ENCODE data around the gene GPATCH4. TPM values are rescaled to one million over a fixed set of nuclear protein-coding genes. Genes with fewer than 3 reads are reported as not detected.

GPATCH4 gene
- total RNA-seq, 1 experiment from 2014 or later: 53.5 TPM

DNA sequence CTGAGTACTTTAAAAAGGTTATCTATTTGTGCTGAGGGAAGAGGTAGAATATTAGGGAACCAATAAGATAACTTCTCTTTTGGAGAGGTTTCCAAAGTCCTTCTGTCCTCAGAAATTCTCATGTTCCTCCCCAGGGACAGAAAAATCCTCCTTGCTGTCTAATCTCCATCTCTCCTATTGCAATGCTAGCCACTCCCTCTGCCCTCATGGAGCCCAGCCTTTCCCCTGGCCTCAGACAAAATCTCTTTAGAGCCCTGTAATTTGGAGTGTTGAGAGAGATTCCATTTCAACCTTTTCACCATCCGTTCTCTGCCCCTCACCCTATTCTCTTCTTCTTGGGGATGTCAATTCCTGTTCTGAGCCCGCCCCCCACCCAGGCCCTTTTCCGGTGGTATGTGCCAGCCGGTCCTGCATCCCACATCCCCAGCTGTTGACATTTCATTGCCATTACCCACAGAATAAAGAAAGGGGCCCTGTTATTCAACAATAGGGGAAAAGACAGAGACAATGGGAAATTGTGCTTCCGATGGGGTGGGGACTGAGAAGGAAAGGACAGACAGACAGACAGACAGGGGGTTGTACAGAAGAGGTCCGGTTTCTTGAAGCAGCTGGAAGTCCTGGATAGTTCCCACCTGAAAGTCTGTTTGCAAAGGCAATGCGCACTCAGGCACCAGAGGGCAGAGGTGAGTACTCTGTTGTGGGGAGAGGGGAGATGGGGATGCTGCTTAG lies 17.7 kb upstream of the GPATCH4 start, which contains the start of gene HAPLN2:
Gene HAPLN2 (plus strand): TSS at position 563 of the 729 bp plus-strand sequence. CDS start 4,076 bp downstream, outside the sequence.
- TF ChIP-seq, protein P1, sequence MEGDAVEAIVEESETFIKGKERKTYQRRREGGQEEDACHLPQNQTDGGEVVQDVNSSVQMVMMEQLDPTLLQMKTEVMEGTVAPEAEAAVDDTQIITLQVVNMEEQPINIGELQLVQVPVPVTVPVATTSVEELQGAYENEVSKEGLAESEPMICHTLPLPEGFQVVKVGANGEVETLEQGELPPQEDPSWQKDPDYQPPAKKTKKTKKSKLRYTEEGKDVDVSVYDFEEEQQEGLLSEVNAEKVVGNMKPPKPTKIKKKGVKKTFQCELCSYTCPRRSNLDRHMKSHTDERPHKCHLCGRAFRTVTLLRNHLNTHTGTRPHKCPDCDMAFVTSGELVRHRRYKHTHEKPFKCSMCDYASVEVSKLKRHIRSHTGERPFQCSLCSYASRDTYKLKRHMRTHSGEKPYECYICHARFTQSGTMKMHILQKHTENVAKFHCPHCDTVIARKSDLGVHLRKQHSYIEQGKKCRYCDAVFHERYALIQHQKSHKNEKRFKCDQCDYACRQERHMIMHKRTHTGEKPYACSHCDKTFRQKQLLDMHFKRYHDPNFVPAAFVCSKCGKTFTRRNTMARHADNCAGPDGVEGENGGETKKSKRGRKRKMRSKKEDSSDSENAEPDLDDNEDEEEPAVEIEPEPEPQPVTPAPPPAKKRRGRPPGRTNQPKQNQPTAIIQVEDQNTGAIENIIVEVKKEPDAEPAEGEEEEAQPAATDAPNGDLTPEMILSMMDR (IDR thresholded peaks at IDR 0.05; ENCODE audit: insufficient read depth in 1 of 2, low read depth in 1 of 2, low read length in 1 of 2, severe bottlenecking in 1 of 2, unreplicated experiment in 1 of 2): peak; percentile 60 to 82
- no TSS peak for BruUV-seq (replicated peaks)
- POLR2A ChIA-PET: interaction anchor here (0.5 to 0.6 kb wide), 2 partner anchors 42 to 107 kb away, joined by 3 to 5 read pairs; no protein-coding TSS in a partner anchor

DNA sequence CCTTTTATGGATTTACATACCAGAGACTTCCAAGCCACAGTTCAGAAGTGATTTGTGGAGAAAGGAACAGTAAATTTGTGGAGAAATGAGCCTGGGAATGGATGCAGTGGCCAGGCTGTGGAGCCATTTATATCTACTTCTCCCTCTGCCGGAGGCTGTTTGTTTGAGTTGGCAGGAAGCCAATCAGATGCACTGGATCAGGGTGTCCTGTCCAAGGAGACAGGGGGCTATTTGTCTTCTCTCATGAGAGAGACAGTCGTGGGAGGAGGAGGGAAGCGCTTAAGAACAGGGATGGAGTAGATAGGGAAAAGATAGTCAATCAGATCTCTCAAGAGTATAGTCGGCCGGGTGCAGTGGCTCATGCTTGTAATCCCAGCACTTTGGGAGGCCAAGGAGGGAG lies 15.2 kb upstream of the GPATCH4 start:
- Histone ChIP-seq H3K4me1 (0 out of 2 replicates have a peak, but pooled peaks cover 4% of the 10 kb centered on the region), H3K36me3 (ENCODE audit: control insufficient read depth, insufficient read depth, low read length) (no peaks in the 10 kb centered on the region), H3K9me3 (no peaks in the 10 kb centered on the region), H3K27me3 (replicated peaks; ENCODE audit: control insufficient read depth, insufficient read depth, low read length) (no peaks in the 10 kb centered on the region), H3K4me3 (ENCODE audit: low read depth, low read length) (no peak overlapping the region)
- no peaks in the 10 kb centered on the region for H3K36me3 Mint-ChIP-seq (ENCODE audit: insufficient read depth, unreplicated experiment)
- POLR2A ChIA-PET: no interaction called here
- H3K4me3 Mint-ChIP-seq (ENCODE audit: unreplicated experiment): no peak overlapping the region
- peaks cover 13% of the 10 kb centered on the region for H3K27me3 Mint-ChIP-seq (ENCODE audit: insufficient read depth, unreplicated experiment)
- DNase-seq: no peak
- TF ChIP-seq, protein P1 (IDR thresholded peaks at IDR 0.05; ENCODE audit: insufficient read depth in 1 of 2, low read depth in 1 of 2, low read length in 1 of 2, severe bottlenecking in 1 of 2, unreplicated experiment in 1 of 2): no peak
- intact Hi-C loops (cut with micrococcal nuclease; ENCODE audit: unreplicated experiment): no loop called here
- CTCF ChIA-PET: interaction anchor here (0.7 kb wide), 1 partner anchor 8 kb away, joined by 6 read pairs; no protein-coding TSS in a partner anchor
- no peak overlapping the region for H3K27ac Mint-ChIP-seq (ENCODE audit: unreplicated experiment)
- peaks cover 7% of the 10 kb centered on the region for H3K4me1 Mint-ChIP-seq (ENCODE audit: low read depth, unreplicated experiment)
- H3K9me3 Mint-ChIP-seq (ENCODE audit: unreplicated experiment): no peaks in the 10 kb centered on the region
- BruUV-seq (replicated peaks): no TSS peak

More for the DNA sequence above, 17.7 kb upstream of the GPATCH4 start, which contains the start of gene HAPLN2:
- H3K36me3 Mint-ChIP-seq (ENCODE audit: insufficient read depth, unreplicated experiment): no peaks in the 10 kb centered on the region
- CTCF ChIA-PET: interaction anchor here (1.0 to 2.2 kb wide), 6 partner anchors 9 to 309 kb away, joined by 3 to 13 read pairs (median 5); partner anchors contain the start of gene NES
- intact Hi-C loops (cut with micrococcal nuclease; ENCODE audit: unreplicated experiment): no loop called here
- H3K4me3 Mint-ChIP-seq (ENCODE audit: unreplicated experiment): no peak within 1 kb of the TSS
- H3K27me3 Mint-ChIP-seq (ENCODE audit: insufficient read depth, unreplicated experiment): peaks cover 25% of the 10 kb centered on the region
- peaks cover 7% of the 10 kb centered on the region for H3K4me1 Mint-ChIP-seq (ENCODE audit: low read depth, unreplicated experiment)
- DNase-seq: peak; percentile 56 to 63
- Histone ChIP-seq H3K27me3 (replicated peaks; ENCODE audit: control insufficient read depth, insufficient read depth, low read length) (no peaks in the 10 kb centered on the region; the same call in 1 of the 2 replicates), H3K36me3 (ENCODE audit: control insufficient read depth, insufficient read depth, low read length) (no peaks in the 10 kb centered on the region), H3K4me3 (ENCODE audit: low read depth, low read length) (no peak within 1 kb of the TSS), H3K4me1 (0 out of 2 replicates have a peak, but pooled peaks cover under 1% of the 10 kb centered on the region), H3K9me3 (no peaks in the 10 kb centered on the region)
- H3K27ac Mint-ChIP-seq (ENCODE audit: unreplicated experiment): no peak within 1 kb of the TSS
- no peaks in the 10 kb centered on the region for H3K9me3 Mint-ChIP-seq (ENCODE audit: unreplicated experiment)

DNA sequence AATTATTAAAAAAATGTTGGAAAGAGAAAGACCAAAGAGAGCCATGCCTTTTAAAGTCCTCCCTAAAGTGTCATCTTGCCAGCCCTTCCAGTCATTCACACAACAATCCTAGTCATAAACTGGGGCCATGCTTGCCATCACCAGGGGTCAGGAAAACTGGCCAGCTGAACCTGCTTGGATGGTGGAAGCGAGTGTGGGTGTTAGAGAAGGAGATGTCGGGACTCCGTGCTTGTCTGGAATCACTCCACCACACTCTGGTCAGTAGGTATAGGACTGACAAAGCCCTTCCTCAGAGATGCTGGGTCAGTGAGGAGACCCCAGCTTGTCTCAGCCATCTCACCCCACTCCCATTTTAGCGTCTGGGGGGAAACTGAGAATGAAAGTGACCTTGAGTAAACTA lies 14.7 kb upstream of the GPATCH4 start:
- no peaks in the 10 kb centered on the region for H3K27me3 ChIP-seq (replicated peaks; ENCODE audit: control insufficient read depth, insufficient read depth, low read length)
- ChIA-PET CTCF (no interaction called here), POLR2A (interaction anchor here (0.6 kb wide), 1 partner anchor 89 kb away, joined by 3 read pairs; no protein-coding TSS in a partner anchor)
- DNase-seq: no peak
- no peak overlapping the region for H3K4me3 Mint-ChIP-seq (ENCODE audit: unreplicated experiment)
- H3K4me3 ChIP-seq (ENCODE audit: low read depth, low read length): no peak overlapping the region
- no peaks in the 10 kb centered on the region for H3K9me3 Mint-ChIP-seq (ENCODE audit: unreplicated experiment)
- intact Hi-C loops (cut with micrococcal nuclease; ENCODE audit: unreplicated experiment): no loop called here
- no peaks in the 10 kb centered on the region for H3K36me3 ChIP-seq (ENCODE audit: control insufficient read depth, insufficient read depth, low read length)
- H3K27ac Mint-ChIP-seq (ENCODE audit: unreplicated experiment): no peak overlapping the region
- TF ChIP-seq, protein P1 (IDR thresholded peaks at IDR 0.05; ENCODE audit: insufficient read depth in 1 of 2, low read depth in 1 of 2, low read length in 1 of 2, severe bottlenecking in 1 of 2, unreplicated experiment in 1 of 2): no peak
- H3K4me1 Mint-ChIP-seq (ENCODE audit: low read depth, unreplicated experiment): peaks cover 7% of the 10 kb centered on the region
- 0 out of 2 replicates have a peak, but pooled peaks cover 4% of the 10 kb centered on the region for H3K4me1 ChIP-seq
- H3K9me3 ChIP-seq: no peaks in the 10 kb centered on the region
- no peaks in the 10 kb centered on the region for H3K36me3 Mint-ChIP-seq (ENCODE audit: insufficient read depth, unreplicated experiment)
- H3K27me3 Mint-ChIP-seq (ENCODE audit: insufficient read depth, unreplicated experiment): peaks cover 13% of the 10 kb centered on the region
- no TSS peak for BruUV-seq (replicated peaks)

Data from Caco-2 (cell line).